Colonic mucosa (tissue), 4 donors: ENCODE results near the gene PTPRN2. TPM values are rescaled to one million over a fixed set of nuclear protein-coding genes. Genes with fewer than 3 reads are reported as not detected.

Experiments
- DNase-seq: peaks from one replicate; pipeline ENCODE4 v3.0.0-alpha.2; 2020
- H3K27ac ChIP-seq: fragments of 200-600 bp; one replicate; pipeline ENCODE4 v1.8.0; 2021
- H3K27me3 ChIP-seq: fragments of 200-600 bp; one replicate; pipeline ENCODE4 v1.8.0; 2021
- H3K36me3 ChIP-seq: fragments of 200-600 bp; one replicate; pipeline ENCODE4 v1.8.0; 2021
- H3K4me1 ChIP-seq: fragments of 200-600 bp; one replicate; pipeline ENCODE4 v1.8.0; 2021; ENCODE audit warnings: mild to moderate bottlenecking
- H3K4me3 ChIP-seq: fragments of 200-600 bp; one replicate; pipeline ENCODE4 v1.8.0; 2021
- H3K9ac ChIP-seq, 2 donors: one replicate each; pipeline ENCODE4 v1.7.0; 2013; ENCODE audit warnings: control low read depth in 2 of 2, low read depth in 2 of 2, low read length in 2 of 2
- H3K9me3 ChIP-seq: fragments of 200-600 bp; one replicate; pipeline ENCODE4 v1.8.0; 2021
- CTCF ChIP-seq: fragments of 200-600 bp; IDR thresholded peaks from one replicate; pipeline ENCODE4 v1.8.0; 2022; ENCODE audit warnings: antibody characterized with exemption, mild to moderate bottlenecking
- intact Hi-C: fragments of 100-400 bp; cut with DNase I; formaldehyde crosslinking; loops from one replicate; pipeline ENCODE4 v1.14.1; 2022
- total RNA-seq, 2 donors: library from RNA; stranded (reverse); fragmentation: NEBNext Ultra II Directional in 1 of 2; extraction: Animal tissue kit (Norgen Biotek cat#: 25700) in 1 of 2; gene quantifications; one replicate each; pipeline ENCODE4 v1.2.1, GENCODE V29; 2021
- donor health status: healthy.
- donor health status: DM: no; HTN: no; CAD: no.
- donor health status: DM: no; HTN: no; CAD: no.

Gene PTPRN2
- total RNA-seq, 2 donors from 2014 or later, result 14.7 to 21.6 TPM

GRCh38 chr7:158317238-158318205 is 270.1 kb downstream of the PTPRN2 start:
- TF ChIP-seq CTCF, result no peak
- Histone ChIP-seq H3K9ac (no peak overlapping the region), H3K27me3 (no peaks in the 10 kb centered on the region), H3K36me3 (no peaks in the 10 kb centered on the region), H3K27ac (no peak overlapping the region), H3K4me3 (no peak overlapping the region), H3K9me3 (no peaks in the 10 kb centered on the region), H3K4me1 (no peaks in the 10 kb centered on the region)
- DNase-seq, result no peak
- intact Hi-C loops, result no loop called here

DNA sequence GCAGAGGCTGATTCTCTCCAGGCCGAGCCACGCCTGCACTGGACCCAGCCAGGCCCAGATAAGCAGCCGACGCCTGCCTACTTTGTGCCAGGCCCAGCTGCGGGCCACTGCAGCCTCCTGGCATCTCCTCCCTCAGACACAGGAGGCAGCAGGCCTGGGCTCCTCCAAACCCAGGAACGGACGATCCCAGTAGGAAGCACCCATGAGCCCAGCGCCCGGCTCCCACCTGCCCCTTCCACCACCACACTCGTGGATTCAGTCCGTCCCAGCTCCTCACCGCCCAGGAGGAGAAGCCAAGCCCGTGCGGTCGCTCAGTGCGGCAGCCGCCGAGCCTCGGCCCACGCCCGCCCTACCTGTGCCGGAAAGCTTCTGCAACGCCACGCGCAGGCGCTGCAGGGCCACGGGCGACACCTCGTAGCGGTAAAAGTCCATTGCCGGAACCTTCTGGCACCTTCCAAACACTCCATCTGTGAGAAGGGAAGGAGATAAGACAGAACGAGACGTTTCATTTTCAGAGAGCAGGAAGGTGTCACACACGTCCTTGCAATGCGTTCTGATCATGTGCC is 271.1 kb downstream of the PTPRN2 start:
- no peaks in the 10 kb centered on the region for H3K4me1 ChIP-seq
- no peak overlapping the region for H3K27ac ChIP-seq
- H3K9ac ChIP-seq, result no peak overlapping the region
- H3K9me3 ChIP-seq, result no peaks in the 10 kb centered on the region
- no peak for DNase-seq
- no peak overlapping the region for H3K4me3 ChIP-seq
- H3K36me3 ChIP-seq, result no peaks in the 10 kb centered on the region
- intact Hi-C loops, result no loop called here
- TF ChIP-seq CTCF, result no peak
- no peaks in the 10 kb centered on the region for H3K27me3 ChIP-seq

GRCh38 chr7:158315881-158316280 is 271.7 kb downstream of the PTPRN2 start:
- no peak for DNase-seq
- Histone ChIP-seq H3K9ac (no peak overlapping the region), H3K9me3 (no peaks in the 10 kb centered on the region), H3K36me3 (no peaks in the 10 kb centered on the region), H3K27ac (no peak overlapping the region), H3K27me3 (no peaks in the 10 kb centered on the region), H3K4me3 (no peak overlapping the region), H3K4me1 (no peaks in the 10 kb centered on the region)
- no peak for TF ChIP-seq CTCF
- intact Hi-C loops, result no loop called here

DNA sequence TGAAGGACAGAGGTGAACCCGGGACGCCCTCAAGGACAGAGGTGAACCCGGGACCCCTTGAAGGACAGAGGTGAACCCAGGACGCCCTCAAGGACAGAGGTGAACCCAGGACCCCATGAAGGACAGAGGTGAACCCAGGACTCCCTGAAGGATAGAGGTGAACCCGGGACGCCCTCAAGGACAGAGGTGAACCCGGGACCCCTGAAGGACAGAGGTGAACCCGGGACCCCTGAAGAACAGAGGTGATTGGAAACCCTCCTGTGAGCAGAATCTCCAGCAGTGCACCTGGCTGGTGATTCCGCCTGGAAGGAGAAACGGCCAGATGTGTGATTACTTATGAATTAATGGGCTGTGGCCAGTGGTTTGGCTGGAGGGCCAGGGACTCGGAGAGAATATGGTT is 272.3 kb downstream of the PTPRN2 start:
- Histone ChIP-seq H3K4me1 (no peaks in the 10 kb centered on the region), H3K27me3 (no peaks in the 10 kb centered on the region), H3K36me3 (no peaks in the 10 kb centered on the region), H3K9ac (no peak overlapping the region), H3K27ac (no peak overlapping the region), H3K4me3 (no peak overlapping the region), H3K9me3 (no peaks in the 10 kb centered on the region)
- intact Hi-C loops, result no loop called here
- no peak for DNase-seq
- TF ChIP-seq CTCF, result no peak

- no peaks in the 10 kb centered on the region for H3K36me3 ChIP-seq
- no peak overlapping the region for H3K9ac ChIP-seq
- no peak overlapping the region for H3K27ac ChIP-seq
- DNase-seq, result no peak
- H3K4me1 ChIP-seq, result no peaks in the 10 kb centered on the region
- TF ChIP-seq CTCF, result no peak
- H3K27me3 ChIP-seq, result no peaks in the 10 kb centered on the region
- intact Hi-C loops, result no loop called here
- no peaks in the 10 kb centered on the region for H3K9me3 ChIP-seq
- H3K4me3 ChIP-seq, result no peak overlapping the region
Observed at GRCh38 chr7:158314394-158314793, 273.2 kb downstream of the PTPRN2 start.
